ENCODE measurements around the gene NRCAM.

Gene NRCAM

DNA sequence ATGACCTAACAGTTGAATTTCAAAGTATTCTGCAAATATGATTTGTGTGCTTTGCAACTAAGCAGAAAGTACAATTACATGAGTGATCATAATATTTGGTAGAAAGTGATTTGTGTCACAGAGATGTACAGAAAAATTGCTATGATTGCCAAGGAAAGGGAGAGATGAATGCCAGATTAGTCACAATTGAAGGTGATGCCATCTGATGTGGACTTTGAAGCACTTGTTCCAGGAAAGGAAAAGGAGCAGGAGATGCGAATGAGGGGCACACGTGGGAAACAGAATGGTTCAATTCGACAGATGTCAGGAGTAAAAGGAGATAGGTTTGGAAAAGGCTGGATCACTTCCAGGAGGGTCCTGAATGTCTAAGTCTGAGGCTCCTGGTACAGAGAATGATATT is 173.0 kb downstream of the NRCAM start:
- Histone ChIP-seq H3K4me3 (ENCODE audit: low read length) (no peak overlapping the region), H3K4me1 (ENCODE audit: low read length) (no peaks in the 10 kb centered on the region), H3K9me3 (replicated peaks; ENCODE audit: insufficient read depth, low read length) (no peaks in the 10 kb centered on the region), H3F3A (ENCODE audit: insufficient read depth, low read length) (no peaks in the 10 kb centered on the region), H3K27ac (ENCODE audit: low read length) (no peak overlapping the region), H3K79me2 (ENCODE audit: low read length) (no peaks in the 10 kb centered on the region), H3K9me2 (replicated peaks; ENCODE audit: insufficient read depth, low read length) (no peaks in the 10 kb centered on the region), H4K20me1 (ENCODE audit: insufficient read depth, low read length) (no peaks in the 10 kb centered on the region), H3K27me3 (replicated peaks; ENCODE audit: insufficient read depth, low read length) (no peaks in the 10 kb centered on the region), H3K9ac (ENCODE audit: low read length) (no peak overlapping the region), H3K4me2 (ENCODE audit: low read depth, low read length) (no peak overlapping the region), H2AFZ (ENCODE audit: low read length) (no peak overlapping the region), H3K36me3 (replicated peaks; ENCODE audit: insufficient read depth, low read length) (no peaks in the 10 kb centered on the region)
- no peak for DNase-seq
- TF ChIP-seq EZH2 (optimal IDR thresholded peaks at IDR 0.05; ENCODE audit: low read depth, low read length) (no peak), EZH2phosphoT487 (IDR thresholded peaks at IDR 0.05; ENCODE audit: low read length) (no peak)
- TF ChIP-seq, protein P1, sequence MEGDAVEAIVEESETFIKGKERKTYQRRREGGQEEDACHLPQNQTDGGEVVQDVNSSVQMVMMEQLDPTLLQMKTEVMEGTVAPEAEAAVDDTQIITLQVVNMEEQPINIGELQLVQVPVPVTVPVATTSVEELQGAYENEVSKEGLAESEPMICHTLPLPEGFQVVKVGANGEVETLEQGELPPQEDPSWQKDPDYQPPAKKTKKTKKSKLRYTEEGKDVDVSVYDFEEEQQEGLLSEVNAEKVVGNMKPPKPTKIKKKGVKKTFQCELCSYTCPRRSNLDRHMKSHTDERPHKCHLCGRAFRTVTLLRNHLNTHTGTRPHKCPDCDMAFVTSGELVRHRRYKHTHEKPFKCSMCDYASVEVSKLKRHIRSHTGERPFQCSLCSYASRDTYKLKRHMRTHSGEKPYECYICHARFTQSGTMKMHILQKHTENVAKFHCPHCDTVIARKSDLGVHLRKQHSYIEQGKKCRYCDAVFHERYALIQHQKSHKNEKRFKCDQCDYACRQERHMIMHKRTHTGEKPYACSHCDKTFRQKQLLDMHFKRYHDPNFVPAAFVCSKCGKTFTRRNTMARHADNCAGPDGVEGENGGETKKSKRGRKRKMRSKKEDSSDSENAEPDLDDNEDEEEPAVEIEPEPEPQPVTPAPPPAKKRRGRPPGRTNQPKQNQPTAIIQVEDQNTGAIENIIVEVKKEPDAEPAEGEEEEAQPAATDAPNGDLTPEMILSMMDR (IDR thresholded peaks at IDR 0.05; ENCODE audit: low read length), result no peak

DNA sequence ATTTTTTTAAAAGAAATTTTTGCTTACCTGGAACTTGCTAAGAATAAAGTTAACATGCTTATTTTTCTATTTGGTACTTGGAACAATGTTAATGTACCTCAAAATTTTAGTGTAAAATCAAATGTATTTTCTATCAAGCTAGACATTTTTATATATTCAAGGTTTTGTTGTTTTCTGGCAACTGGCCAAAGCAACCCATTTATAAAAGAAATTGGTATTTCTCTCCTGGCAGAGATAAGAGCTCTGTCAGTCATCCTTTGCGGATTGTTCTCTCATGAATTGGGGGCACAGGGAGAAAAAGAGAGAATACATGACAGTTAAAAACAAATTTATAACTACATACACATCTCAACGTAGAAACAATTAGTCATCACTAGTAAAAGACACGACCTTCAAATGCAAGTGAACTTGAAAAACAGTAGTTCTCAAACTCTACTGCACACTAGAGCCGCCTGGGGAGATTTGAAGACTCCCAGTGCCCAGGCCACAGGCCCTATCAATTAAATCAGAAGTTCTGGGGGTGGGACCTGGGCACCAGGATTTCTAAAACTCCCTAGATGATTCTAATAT is 173.7 kb downstream of the NRCAM start:
- no peak overlapping the region for H3K27ac ChIP-seq (ENCODE audit: low read length)
- H3K9me3 ChIP-seq (replicated peaks; ENCODE audit: insufficient read depth, low read length), result no peaks in the 10 kb centered on the region
- H3K9ac ChIP-seq (ENCODE audit: low read length), result no peak overlapping the region
- no peaks in the 10 kb centered on the region for H3F3A ChIP-seq (ENCODE audit: insufficient read depth, low read length)
- no peak overlapping the region for H2AFZ ChIP-seq (ENCODE audit: low read length)
- H3K4me2 ChIP-seq (ENCODE audit: low read depth, low read length), result no peak overlapping the region
- H3K79me2 ChIP-seq (ENCODE audit: low read length), result no peaks in the 10 kb centered on the region
- H3K9me2 ChIP-seq (replicated peaks; ENCODE audit: insufficient read depth, low read length), result no peaks in the 10 kb centered on the region
- no peaks in the 10 kb centered on the region for H3K36me3 ChIP-seq (replicated peaks; ENCODE audit: insufficient read depth, low read length)
- H3K4me3 ChIP-seq (ENCODE audit: low read length), result no peak overlapping the region
- H4K20me1 ChIP-seq (ENCODE audit: insufficient read depth, low read length), result no peaks in the 10 kb centered on the region
- no peaks in the 10 kb centered on the region for H3K4me1 ChIP-seq (ENCODE audit: low read length)
- H3K27me3 ChIP-seq (replicated peaks; ENCODE audit: insufficient read depth, low read length), result no peaks in the 10 kb centered on the region
- no peak for TF ChIP-seq EZH2 (optimal IDR thresholded peaks at IDR 0.05; ENCODE audit: low read depth, low read length)
- TF ChIP-seq, protein P1 (IDR thresholded peaks at IDR 0.05; ENCODE audit: low read length), result no peak
- no peak for TF ChIP-seq EZH2phosphoT487 (IDR thresholded peaks at IDR 0.05; ENCODE audit: low read length)
- DNase-seq, result no peak

DNA sequence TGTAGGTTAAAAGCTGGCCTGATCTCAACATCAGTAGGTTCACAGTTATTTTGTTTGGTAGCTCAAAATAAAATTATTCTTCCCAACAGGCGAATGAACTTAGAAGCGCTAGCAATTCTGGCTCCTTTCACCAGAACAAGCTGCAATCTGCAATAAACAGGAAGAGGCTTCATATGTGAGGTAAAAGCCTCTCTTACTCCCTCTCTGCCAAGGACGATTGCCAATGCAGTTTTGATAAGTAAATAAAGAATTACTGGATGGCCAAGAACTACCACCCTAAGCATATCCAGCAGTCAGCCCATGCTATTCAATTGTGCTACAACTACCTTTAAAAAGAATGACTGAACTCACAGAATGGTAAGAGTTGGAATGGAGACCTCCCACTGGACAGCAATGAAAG is 176.1 kb downstream of the NRCAM start:
- H3K4me1 ChIP-seq (ENCODE audit: low read length), result no peaks in the 10 kb centered on the region
- H3K4me2 ChIP-seq (ENCODE audit: low read depth, low read length), result no peak overlapping the region
- no peaks in the 10 kb centered on the region for H3K36me3 ChIP-seq (replicated peaks; ENCODE audit: insufficient read depth, low read length)
- DNase-seq, result no peak
- H3K9me2 ChIP-seq (replicated peaks; ENCODE audit: insufficient read depth, low read length), result no peaks in the 10 kb centered on the region
- no peak overlapping the region for H3K9ac ChIP-seq (ENCODE audit: low read length)
- H3K4me3 ChIP-seq (ENCODE audit: low read length), result no peak overlapping the region
- H3K79me2 ChIP-seq (ENCODE audit: low read length), result no peaks in the 10 kb centered on the region
- no peaks in the 10 kb centered on the region for H4K20me1 ChIP-seq (ENCODE audit: insufficient read depth, low read length)
- no peak overlapping the region for H3K27ac ChIP-seq (ENCODE audit: low read length)
- H3F3A ChIP-seq (ENCODE audit: insufficient read depth, low read length), result no peaks in the 10 kb centered on the region
- H2AFZ ChIP-seq (ENCODE audit: low read length), result no peak overlapping the region
- TF ChIP-seq EZH2 (optimal IDR thresholded peaks at IDR 0.05; ENCODE audit: low read depth, low read length) (no peak), EZH2phosphoT487 (IDR thresholded peaks at IDR 0.05; ENCODE audit: low read length) (no peak)
- TF ChIP-seq, protein P1 (IDR thresholded peaks at IDR 0.05; ENCODE audit: low read length), result no peak
- no peaks in the 10 kb centered on the region for H3K9me3 ChIP-seq (replicated peaks; ENCODE audit: insufficient read depth, low read length)
- no peaks in the 10 kb centered on the region for H3K27me3 ChIP-seq (replicated peaks; ENCODE audit: insufficient read depth, low read length)

Data from MM.1S (cell line).